Vagina (tissue), 2 donors: Measurements from ENCODE around the gene TNNT2.

Experiments
- POLR2A ChIP-seq, 2 donors: fragments of 450-650 bp; IDR thresholded peaks; one replicate each; pipeline ENCODE4 v1.6.1; 2017; ENCODE audit warnings: antibody characterized with exemption in 2 of 2, mild to moderate bottlenecking in 2 of 2, moderate library complexity in 2 of 2
- TF ChIP-seq, protein P1 (sequence below), 3 experiments: fragments of 450-650 bp in 2 of 3; fragments of 200-600 bp in 1 of 3; sonication (generic) in 1 of 3; IDR thresholded peaks; one replicate each; pipeline ENCODE4 v1.5.1; 2017 to 2019; ENCODE audit warnings: antibody characterized with exemption in 3 of 3, mild to moderate bottlenecking in 2 of 3, moderate library complexity in 2 of 3

- TF ChIP-seq, protein P1, sequence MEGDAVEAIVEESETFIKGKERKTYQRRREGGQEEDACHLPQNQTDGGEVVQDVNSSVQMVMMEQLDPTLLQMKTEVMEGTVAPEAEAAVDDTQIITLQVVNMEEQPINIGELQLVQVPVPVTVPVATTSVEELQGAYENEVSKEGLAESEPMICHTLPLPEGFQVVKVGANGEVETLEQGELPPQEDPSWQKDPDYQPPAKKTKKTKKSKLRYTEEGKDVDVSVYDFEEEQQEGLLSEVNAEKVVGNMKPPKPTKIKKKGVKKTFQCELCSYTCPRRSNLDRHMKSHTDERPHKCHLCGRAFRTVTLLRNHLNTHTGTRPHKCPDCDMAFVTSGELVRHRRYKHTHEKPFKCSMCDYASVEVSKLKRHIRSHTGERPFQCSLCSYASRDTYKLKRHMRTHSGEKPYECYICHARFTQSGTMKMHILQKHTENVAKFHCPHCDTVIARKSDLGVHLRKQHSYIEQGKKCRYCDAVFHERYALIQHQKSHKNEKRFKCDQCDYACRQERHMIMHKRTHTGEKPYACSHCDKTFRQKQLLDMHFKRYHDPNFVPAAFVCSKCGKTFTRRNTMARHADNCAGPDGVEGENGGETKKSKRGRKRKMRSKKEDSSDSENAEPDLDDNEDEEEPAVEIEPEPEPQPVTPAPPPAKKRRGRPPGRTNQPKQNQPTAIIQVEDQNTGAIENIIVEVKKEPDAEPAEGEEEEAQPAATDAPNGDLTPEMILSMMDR (IDR thresholded peaks at IDR 0.05) = no peak
- no peak for TF ChIP-seq POLR2A (IDR thresholded peaks at IDR 0.05)
These were observed 30.5 kb downstream of the TNNT2 start for GRCh38 chr1:201346987-201347386.
